ENCODE results near the gene CDH4. TPM values are rescaled to one million over a fixed set of nuclear protein-coding genes. Genes with fewer than 3 reads are reported as not detected.

Gene CDH4
- polyA plus RNA-seq, 1 donor (not counting 4 experiments of a cell fraction or from before 2014, with no cell fraction given) = 2.2 TPM

DNA sequence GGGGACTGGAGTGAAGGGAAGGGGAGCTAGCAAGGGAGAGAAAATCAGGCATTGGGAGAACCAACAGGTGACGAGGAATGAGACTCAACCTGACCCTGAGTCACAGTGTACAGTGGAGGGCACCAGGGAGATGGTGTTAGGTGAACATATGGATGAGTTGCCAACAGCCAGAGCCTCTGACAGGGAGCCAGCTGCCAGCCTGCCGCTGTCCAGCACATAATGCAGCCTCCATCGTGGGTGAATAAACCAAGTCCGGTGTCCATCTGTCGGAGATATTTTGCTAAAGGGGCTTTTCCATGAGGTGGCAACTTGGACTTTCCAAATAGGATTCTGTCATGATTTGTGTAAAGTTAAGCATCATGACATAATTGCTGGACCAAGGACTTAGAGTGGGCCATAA, 88.1 kb downstream of the CDH4 start:
- H3K4me3 ChIP-seq (ENCODE audit: control insufficient read depth in 2 of 3, extremely low read depth in 1 of 3, insufficient read depth in 2 of 3, low read depth in 1 of 3, low read length in 3 of 3) = no peak overlapping the region
- no peak overlapping the region for H3K9ac ChIP-seq (ENCODE audit: control insufficient read depth, extremely low read depth, insufficient read depth, low read length)
- FAIRE-seq (no peak), DNase-seq (ENCODE audit: low read depth, low spot score) (no peak)
- dilution Hi-C loops (cut with MboI; ENCODE audit: extremely low pct_ligation_motif_present, low sequenced_read_pairs) = no loop called here
- no peaks in the 10 kb centered on the region for H3K4me1 ChIP-seq (ENCODE audit: control insufficient read depth, extremely low read depth, insufficient read depth, low read length)
- TF ChIP-seq, protein P1, sequence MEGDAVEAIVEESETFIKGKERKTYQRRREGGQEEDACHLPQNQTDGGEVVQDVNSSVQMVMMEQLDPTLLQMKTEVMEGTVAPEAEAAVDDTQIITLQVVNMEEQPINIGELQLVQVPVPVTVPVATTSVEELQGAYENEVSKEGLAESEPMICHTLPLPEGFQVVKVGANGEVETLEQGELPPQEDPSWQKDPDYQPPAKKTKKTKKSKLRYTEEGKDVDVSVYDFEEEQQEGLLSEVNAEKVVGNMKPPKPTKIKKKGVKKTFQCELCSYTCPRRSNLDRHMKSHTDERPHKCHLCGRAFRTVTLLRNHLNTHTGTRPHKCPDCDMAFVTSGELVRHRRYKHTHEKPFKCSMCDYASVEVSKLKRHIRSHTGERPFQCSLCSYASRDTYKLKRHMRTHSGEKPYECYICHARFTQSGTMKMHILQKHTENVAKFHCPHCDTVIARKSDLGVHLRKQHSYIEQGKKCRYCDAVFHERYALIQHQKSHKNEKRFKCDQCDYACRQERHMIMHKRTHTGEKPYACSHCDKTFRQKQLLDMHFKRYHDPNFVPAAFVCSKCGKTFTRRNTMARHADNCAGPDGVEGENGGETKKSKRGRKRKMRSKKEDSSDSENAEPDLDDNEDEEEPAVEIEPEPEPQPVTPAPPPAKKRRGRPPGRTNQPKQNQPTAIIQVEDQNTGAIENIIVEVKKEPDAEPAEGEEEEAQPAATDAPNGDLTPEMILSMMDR (optimal IDR thresholded peaks at IDR 0.05 in 1 of 3, IDR thresholded peaks at IDR 0.05 in 1 of 3, conservative IDR thresholded peaks at IDR 0.05 in 1 of 3; ENCODE audit: extremely low read depth in 1 of 3, insufficient read depth in 2 of 3, low read length in 3 of 3) = no peak
- no peak for TF ChIP-seq EZH2 (IDR thresholded peaks at IDR 0.05; ENCODE audit: low read length)
- H3K79me2 ChIP-seq (ENCODE audit: control insufficient read depth, insufficient read depth, low read length) = peaks cover 7% of the 10 kb centered on the region
- no peaks in the 10 kb centered on the region for H3K9me1 ChIP-seq (ENCODE audit: control insufficient read depth, extremely low read depth, insufficient read depth, low read length)
- no peak overlapping the region for H3K27ac ChIP-seq (ENCODE audit: control insufficient read depth, insufficient read depth, low read length)
- no peaks in the 10 kb centered on the region for H3K27me3 ChIP-seq (ENCODE audit: control insufficient read depth, extremely low read depth, insufficient read depth, low read length)
- no peaks in the 10 kb centered on the region for H3K36me3 ChIP-seq (ENCODE audit: control insufficient read depth in 2 of 2, extremely low read depth in 1 of 2, insufficient read depth in 2 of 2, low read length in 2 of 2)
- no peak overlapping the region for H3K4me2 ChIP-seq (ENCODE audit: control insufficient read depth, extremely low read depth, insufficient read depth, low read depth, low read length)
- peaks cover 36% of the 10 kb centered on the region for H4K20me1 ChIP-seq (ENCODE audit: control insufficient read depth, extremely low read depth, insufficient read depth, low read length)
- no peaks in the 10 kb centered on the region for H3K9me3 ChIP-seq (ENCODE audit: control insufficient read depth, low read depth, low read length)
- no peak overlapping the region for H2AFZ ChIP-seq (ENCODE audit: control insufficient read depth, low read length)

DNA sequence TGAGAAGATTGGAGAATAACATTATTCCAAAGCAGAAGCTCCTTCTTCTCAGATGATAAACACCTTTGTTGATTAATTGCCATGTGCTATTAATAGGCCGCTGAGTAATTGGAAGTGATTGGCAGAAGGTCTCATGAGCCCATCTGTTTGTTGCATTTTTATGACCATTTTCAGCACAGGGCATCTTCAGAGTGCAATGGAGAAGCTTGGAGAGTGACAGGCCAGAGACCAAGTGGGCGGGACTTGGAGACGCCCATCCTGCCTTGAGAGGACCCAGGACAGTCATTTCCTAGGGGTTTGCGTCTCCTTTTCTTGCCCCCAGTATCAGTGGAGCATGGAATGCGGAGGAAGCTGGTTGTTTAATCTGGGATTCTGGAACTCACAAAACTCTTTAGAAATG, 89.5 kb downstream of the CDH4 start:
- Histone ChIP-seq H3K27ac (ENCODE audit: control insufficient read depth, insufficient read depth, low read length) (no peak overlapping the region), H4K20me1 (ENCODE audit: control insufficient read depth, extremely low read depth, insufficient read depth, low read length) (peaks cover 35% of the 10 kb centered on the region), H3K36me3 (ENCODE audit: control insufficient read depth in 2 of 2, extremely low read depth in 1 of 2, insufficient read depth in 2 of 2, low read length in 2 of 2) (no peaks in the 10 kb centered on the region), H3K27me3 (ENCODE audit: control insufficient read depth, extremely low read depth, insufficient read depth, low read length) (no peaks in the 10 kb centered on the region), H3K9me1 (ENCODE audit: control insufficient read depth, extremely low read depth, insufficient read depth, low read length) (no peaks in the 10 kb centered on the region), H3K79me2 (ENCODE audit: control insufficient read depth, insufficient read depth, low read length) (peaks cover 7% of the 10 kb centered on the region), H3K4me1 (ENCODE audit: control insufficient read depth, extremely low read depth, insufficient read depth, low read length) (no peaks in the 10 kb centered on the region), H3K4me2 (ENCODE audit: control insufficient read depth, extremely low read depth, insufficient read depth, low read depth, low read length) (no peak overlapping the region), H3K9ac (ENCODE audit: control insufficient read depth, extremely low read depth, insufficient read depth, low read length) (no peak overlapping the region), H3K9me3 (ENCODE audit: control insufficient read depth, low read depth, low read length) (no peaks in the 10 kb centered on the region), H2AFZ (ENCODE audit: control insufficient read depth, low read length) (no peak overlapping the region), H3K4me3 (ENCODE audit: control insufficient read depth in 2 of 3, extremely low read depth in 1 of 3, insufficient read depth in 2 of 3, low read depth in 1 of 3, low read length in 3 of 3) (no peak overlapping the region)
- no peak for FAIRE-seq
- TF ChIP-seq, protein P1 (optimal IDR thresholded peaks at IDR 0.05 in 1 of 3, IDR thresholded peaks at IDR 0.05 in 1 of 3, conservative IDR thresholded peaks at IDR 0.05 in 1 of 3; ENCODE audit: extremely low read depth in 1 of 3, insufficient read depth in 2 of 3, low read length in 3 of 3) = no peak
- no peak for TF ChIP-seq EZH2 (IDR thresholded peaks at IDR 0.05; ENCODE audit: low read length)
- dilution Hi-C loops (cut with MboI; ENCODE audit: extremely low pct_ligation_motif_present, low sequenced_read_pairs) = no loop called here
- DNase-seq (ENCODE audit: low read depth, low spot score) = no peak

Data from keratinocyte (primary cell).